ENCODE data around the gene MYO18B. TPM values are rescaled to one million over a fixed set of nuclear protein-coding genes. Genes with fewer than 3 reads are reported as not detected.

The MYO18B gene
- total RNA-seq, 1 experiment from 2014 or later = not detected

DNA sequence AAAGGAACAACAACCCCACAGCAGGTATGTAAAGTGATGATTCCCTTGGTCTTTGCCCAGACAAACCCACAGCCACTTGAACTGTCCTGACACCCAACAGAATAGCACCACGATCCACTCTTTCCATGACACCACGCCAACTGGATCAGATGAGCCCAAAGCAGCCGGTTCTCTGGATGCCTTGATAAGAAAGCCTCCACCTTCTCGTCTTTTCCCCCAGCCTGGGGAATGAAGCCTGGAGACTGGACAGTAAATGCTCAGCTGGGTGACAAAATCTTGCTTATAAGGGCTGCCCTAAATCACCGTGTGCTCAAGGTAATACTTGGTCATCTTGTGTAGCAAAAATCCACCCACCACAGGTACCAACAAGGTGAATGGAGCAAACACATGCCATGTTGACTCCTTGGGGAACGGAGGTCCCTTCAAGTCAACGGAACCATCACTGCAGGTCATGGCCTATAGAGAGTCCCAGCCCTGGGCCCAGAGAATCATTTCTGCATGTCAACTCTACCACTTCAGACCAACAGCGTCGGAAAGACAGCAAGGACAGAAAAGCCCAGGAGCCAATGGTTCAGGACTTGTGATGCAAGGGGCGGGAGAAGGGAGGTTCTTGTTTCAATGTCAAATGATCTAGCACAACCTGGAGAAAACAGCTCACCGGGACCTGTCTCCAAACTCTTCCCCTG is 2.2 kb upstream of the MYO18B start:
- CTCF ChIA-PET = no interaction called here
- no peaks in the 10 kb centered on the region for H3K9me2 ChIP-seq (replicated peaks; ENCODE audit: low read length)
- H3K27me3 ChIP-seq (ENCODE audit: low read length) = no peaks in the 10 kb centered on the region; the same call in 1 of the 2 replicates
- no peaks in the 10 kb centered on the region for H4K20me1 ChIP-seq (ENCODE audit: low read length)
- H3K79me2 ChIP-seq (ENCODE audit: low read length) = no peaks in the 10 kb centered on the region
- DNase-seq (no peak), ATAC-seq (no peak)
- no peak overlapping the region for H2AFZ ChIP-seq (ENCODE audit: low read length)
- intact Hi-C loops (cut with micrococcal nuclease) = no loop called here
- no peak overlapping the region for H3K4me2 ChIP-seq (ENCODE audit: low read length)
- H3K9me3 ChIP-seq (ENCODE audit: low read length) = no peaks in the 10 kb centered on the region
- BruUV-seq (replicated peaks) = no TSS peak
- H3K36me3 ChIP-seq (ENCODE audit: low read depth, low read length) = no peaks in the 10 kb centered on the region
- no peaks in the 10 kb centered on the region for H3F3A ChIP-seq (ENCODE audit: low read length, unreplicated experiment)
- TF ChIP-seq EZH2 (IDR thresholded peaks at IDR 0.05; ENCODE audit: low read length, unreplicated experiment) (no peak), EZH2phosphoT487 (IDR thresholded peaks at IDR 0.05; ENCODE audit: borderline replicate concordance, low read length) (no peak), CTCF (conservative IDR thresholded peaks at IDR 0.05; ENCODE audit: low read depth, low read length) (no peak)
- POLR2A ChIA-PET (ENCODE audit: unreplicated experiment) = no interaction called here
- no peaks in the 10 kb centered on the region for H3K4me1 ChIP-seq (ENCODE audit: insufficient read depth, low read length)
- H3K27ac ChIP-seq (ENCODE audit: low read length) = no peak overlapping the region
- H3K4me3 ChIP-seq (ENCODE audit: low read length) = no peak overlapping the region
- H3K9ac ChIP-seq (ENCODE audit: low read length) = no peak overlapping the region

DNA sequence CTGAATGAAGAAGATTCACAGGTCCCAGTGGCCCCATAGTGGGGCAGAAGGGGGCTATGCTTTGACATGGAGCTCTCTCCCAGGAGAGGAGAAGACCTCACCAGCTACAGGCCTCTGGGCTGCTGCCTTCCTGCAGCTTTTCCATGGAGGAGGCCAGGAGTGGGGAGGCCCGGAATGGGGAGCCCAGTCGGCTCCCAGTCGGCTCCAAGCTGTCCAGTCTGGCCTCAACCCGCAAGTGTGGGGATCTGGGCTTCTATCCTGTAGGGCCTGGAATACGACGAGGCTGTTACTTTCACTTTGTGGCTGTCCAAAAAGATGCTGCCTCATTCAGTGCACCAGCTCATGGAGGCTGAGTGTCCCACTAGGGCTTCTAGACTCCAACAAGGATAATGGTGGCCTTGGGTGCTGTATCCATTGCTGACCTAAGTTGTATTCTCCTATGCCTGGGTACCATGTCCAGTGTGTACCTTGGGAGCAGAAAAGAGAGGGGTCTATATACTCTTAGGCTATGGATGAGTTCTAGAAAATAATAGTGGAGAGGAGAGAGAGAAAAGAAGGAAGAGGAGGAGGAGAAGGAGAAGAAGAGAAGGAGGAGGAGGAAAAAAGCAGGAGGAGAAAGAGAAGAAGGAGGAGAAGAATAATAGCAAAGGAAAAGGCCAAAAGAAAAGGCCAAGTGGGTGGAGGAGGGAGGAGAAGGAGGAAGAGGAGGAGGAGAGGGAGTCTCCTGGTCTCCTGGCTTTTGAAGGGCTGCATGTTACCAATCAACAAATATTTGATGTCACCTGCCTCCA is 1.1 kb downstream of the MYO18B start:
- CTCF ChIA-PET = no interaction called here
- H3F3A ChIP-seq (ENCODE audit: low read length, unreplicated experiment) = no peaks in the 10 kb centered on the region
- POLR2A ChIA-PET (ENCODE audit: unreplicated experiment) = no interaction called here
- intact Hi-C loops (cut with micrococcal nuclease) = no loop called here
- H3K9me3 ChIP-seq (ENCODE audit: low read length) = no peaks in the 10 kb centered on the region
- no peaks in the 10 kb centered on the region for H3K79me2 ChIP-seq (ENCODE audit: low read length)
- H3K27me3 ChIP-seq (ENCODE audit: low read length) = no peaks in the 10 kb centered on the region; the same call in 1 of the 2 replicates
- TF ChIP-seq CTCF (conservative IDR thresholded peaks at IDR 0.05; ENCODE audit: low read depth, low read length) = no peak
- TF ChIP-seq EZH2 (IDR thresholded peaks at IDR 0.05; ENCODE audit: low read length, unreplicated experiment) = no peak
- no peak for TF ChIP-seq EZH2phosphoT487 (IDR thresholded peaks at IDR 0.05; ENCODE audit: borderline replicate concordance, low read length)
- no peak overlapping the region for H3K9ac ChIP-seq (ENCODE audit: low read length)
- H3K9me2 ChIP-seq (replicated peaks; ENCODE audit: low read length) = no peaks in the 10 kb centered on the region
- no peak for ATAC-seq
- H3K4me3 ChIP-seq (ENCODE audit: low read length) = no peak overlapping the region
- no peaks in the 10 kb centered on the region for H3K4me1 ChIP-seq (ENCODE audit: insufficient read depth, low read length)
- BruUV-seq (replicated peaks) = no TSS peak
- no peaks in the 10 kb centered on the region for H3K36me3 ChIP-seq (ENCODE audit: low read depth, low read length)
- H2AFZ ChIP-seq (ENCODE audit: low read length) = no peak overlapping the region
- DNase-seq = no peak
- no peak overlapping the region for H3K27ac ChIP-seq (ENCODE audit: low read length)
- H3K4me2 ChIP-seq (ENCODE audit: low read length) = no peak overlapping the region
- no peaks in the 10 kb centered on the region for H4K20me1 ChIP-seq (ENCODE audit: low read length)

GRCh38 chr22:25744694-25745093 is 2.7 kb downstream of the MYO18B start:
- Histone ChIP-seq H3K9me3 (ENCODE audit: low read length) (no peaks in the 10 kb centered on the region), H3K27ac (ENCODE audit: low read length) (no peak overlapping the region), H3K4me1 (ENCODE audit: insufficient read depth, low read length) (no peaks in the 10 kb centered on the region), H3K4me3 (ENCODE audit: low read length) (no peak overlapping the region), H3K9ac (ENCODE audit: low read length) (no peak overlapping the region), H2AFZ (ENCODE audit: low read length) (no peak overlapping the region), H3K9me2 (replicated peaks; ENCODE audit: low read length) (no peaks in the 10 kb centered on the region), H3K79me2 (ENCODE audit: low read length) (no peaks in the 10 kb centered on the region), H3F3A (ENCODE audit: low read length, unreplicated experiment) (no peaks in the 10 kb centered on the region), H3K36me3 (ENCODE audit: low read depth, low read length) (no peaks in the 10 kb centered on the region), H3K4me2 (ENCODE audit: low read length) (no peak overlapping the region), H3K27me3 (ENCODE audit: low read length) (no peaks in the 10 kb centered on the region; the same call in 1 of the 2 replicates), H4K20me1 (ENCODE audit: low read length) (no peaks in the 10 kb centered on the region)
- ChIA-PET POLR2A (ENCODE audit: unreplicated experiment) (no interaction called here), CTCF (no interaction called here)
- TF ChIP-seq CTCF (conservative IDR thresholded peaks at IDR 0.05; ENCODE audit: low read depth, low read length) (no peak), EZH2phosphoT487 (IDR thresholded peaks at IDR 0.05; ENCODE audit: borderline replicate concordance, low read length) (no peak), EZH2 (IDR thresholded peaks at IDR 0.05; ENCODE audit: low read length, unreplicated experiment) (no peak)
- intact Hi-C loops (cut with micrococcal nuclease) = no loop called here
- no peak for DNase-seq
- BruUV-seq (replicated peaks) = no TSS peak
- no peak for ATAC-seq

All from PC-3 (cell line).